DMS 273 (cell line): Measurements from ENCODE around the gene RB1.
"Not testable (repeated sequence)": the region's sequence is repeated elsewhere in the genome, so short reads cannot be mapped to it uniquely, and the experiment has no call there.

Experiments
- DNase-seq: peaks from one replicate; lab custom pipeline; 2025; ENCODE audit not compliant: unreplicated experiment; lab: John Stamatoyannopoulos, UW

The RB1 gene

DNA sequence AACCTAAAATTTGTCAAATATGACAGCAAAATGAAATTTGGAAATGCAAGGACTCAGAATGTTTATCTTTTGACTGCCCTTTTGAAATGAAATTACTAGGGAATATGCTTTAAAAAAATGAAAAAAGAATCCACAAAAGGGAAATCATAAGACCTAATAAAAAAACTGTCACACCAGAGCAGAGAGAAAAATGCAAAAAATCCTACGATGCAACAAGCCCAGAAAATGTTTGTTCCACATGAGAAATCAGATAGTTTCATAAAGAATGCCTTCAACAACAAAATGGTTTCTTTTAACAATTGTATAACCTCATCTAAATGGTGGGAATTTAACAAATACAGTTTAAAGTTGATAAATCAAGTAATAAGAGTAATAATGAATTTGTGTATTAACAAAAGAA lies 101.4 kb downstream of the RB1 start:
- DNase-seq, result no peak

- no peak for DNase-seq
Measured at GRCh38 chr13:48405875-48406274, 102.3 kb downstream of the RB1 start.

DNA sequence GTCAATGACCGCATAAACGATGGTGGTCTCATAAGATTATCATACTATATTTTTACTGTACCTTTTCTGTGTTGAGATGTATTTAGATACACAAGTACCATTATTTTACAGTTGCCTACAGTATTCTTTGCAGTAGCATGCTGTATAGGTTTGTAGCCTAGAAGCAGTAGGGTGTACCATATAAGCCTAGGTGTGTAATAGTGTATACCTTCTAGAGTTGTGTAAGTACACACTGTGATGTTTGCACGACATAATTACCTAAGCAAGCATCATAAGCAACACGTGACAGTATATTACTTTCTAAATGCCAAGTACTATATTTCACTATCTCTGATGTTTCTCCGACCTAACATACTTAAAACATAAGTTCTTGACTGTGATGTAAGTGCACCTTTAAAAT lies 106.6 kb downstream of the RB1 start:
- DNase-seq, result no peak

- no peak for DNase-seq
Measured at GRCh38 chr13:48411147-48411794, 107.7 kb downstream of the RB1 start.

DNA sequence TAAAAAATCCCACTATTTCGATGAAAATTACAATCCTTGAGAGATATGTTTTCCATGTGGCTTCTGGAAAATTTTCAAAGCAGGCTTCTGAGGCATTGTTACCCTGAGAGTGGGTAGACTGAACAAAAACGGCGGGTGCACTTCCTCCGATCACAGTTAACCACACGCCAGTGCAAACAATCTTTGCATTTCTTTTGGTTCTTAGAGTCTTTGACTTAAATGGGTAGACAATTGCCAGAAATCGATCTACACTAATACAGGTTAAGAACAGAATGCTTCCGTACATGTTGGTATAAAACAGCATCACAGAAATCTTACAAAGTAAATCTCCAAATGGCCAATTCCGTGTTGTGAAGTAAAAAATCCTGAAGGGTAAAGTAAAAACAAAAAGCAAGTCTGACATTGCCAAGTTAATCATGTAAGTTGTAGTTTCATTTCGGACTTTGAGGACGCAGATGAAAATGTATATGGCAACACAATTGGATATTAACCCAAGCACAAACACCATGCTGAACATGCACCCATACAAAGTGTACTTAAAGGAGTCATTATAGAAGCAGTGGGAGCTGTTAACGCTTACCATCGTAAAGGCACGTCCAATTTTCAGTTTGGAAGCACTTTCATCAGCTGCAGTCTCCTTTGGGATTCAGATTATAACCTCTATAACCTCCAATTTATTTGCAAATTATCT lies 108.4 kb downstream of the RB1 start:
- DNase-seq, result no peak

GRCh38 chr13:48412881-48413351 lies 109.4 kb downstream of the RB1 start, which contains the start of gene LPAR6:
TSS of gene LPAR6 (minus strand) at chr13:48413113. CDS start at chr13:48412423, 690 bp downstream.
- DNase-seq, result no peak

GRCh38 chr13:48414501-48414900 lies 111.0 kb downstream of the RB1 start:
- no peak for DNase-seq

GRCh38 chr13:48415516-48415915 lies 112.0 kb downstream of the RB1 start:
- DNase-seq, result no peak

GRCh38 chr13:48422003-48422402 lies 118.5 kb downstream of the RB1 start:
- DNase-seq, result not testable (repeated sequence)

DNA sequence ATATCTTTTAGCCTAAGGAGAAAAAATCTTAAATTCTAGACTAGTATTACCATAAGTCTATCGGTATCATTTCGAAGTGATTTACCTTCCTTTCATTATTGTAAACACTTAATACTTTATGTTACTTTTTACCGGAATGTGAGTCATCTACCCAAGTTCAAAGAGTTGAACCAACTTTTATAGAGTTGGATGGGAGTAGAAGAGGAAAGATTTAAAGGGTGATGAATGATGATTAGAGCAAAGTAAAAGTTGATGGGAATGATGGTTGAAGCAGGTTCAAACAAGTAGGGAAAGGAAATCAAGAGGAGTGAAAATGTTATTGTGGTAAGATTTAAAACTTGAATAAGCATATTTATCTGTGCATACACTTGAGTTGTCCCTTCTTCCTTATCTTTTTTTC lies 120.7 kb downstream of the RB1 start:
- DNase-seq, result no peak

- DNase-seq, result no peak
Measured at GRCh38 chr13:48426052-48426451, 122.5 kb downstream of the RB1 start.

DNA sequence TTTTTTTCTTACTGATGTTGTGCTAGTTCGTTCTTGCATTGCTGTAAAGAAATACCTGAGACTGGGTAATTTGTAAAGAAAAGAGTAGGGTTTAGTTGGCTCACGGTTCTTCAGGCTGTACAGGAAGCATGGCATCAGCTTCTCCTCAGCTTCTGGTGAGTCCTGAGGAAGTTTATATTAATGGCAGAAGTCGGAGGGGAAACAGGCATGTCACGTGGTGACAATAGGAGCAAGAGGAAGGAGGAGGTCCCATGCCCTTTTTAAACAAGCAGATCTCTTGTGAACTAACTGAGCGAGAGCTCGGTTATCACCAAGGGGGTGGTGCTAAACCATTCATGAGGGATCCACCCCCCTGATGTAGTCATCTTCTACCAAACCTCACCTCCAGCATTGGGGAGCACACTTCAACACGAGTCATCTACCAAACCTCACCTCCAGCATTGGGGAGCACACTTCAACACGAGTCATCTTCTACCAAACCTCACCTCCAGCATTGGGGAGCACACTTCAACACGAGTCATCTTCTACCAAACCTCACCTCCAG lies 123.3 kb downstream of the RB1 start:
- not testable (repeated sequence) for DNase-seq

DNA sequence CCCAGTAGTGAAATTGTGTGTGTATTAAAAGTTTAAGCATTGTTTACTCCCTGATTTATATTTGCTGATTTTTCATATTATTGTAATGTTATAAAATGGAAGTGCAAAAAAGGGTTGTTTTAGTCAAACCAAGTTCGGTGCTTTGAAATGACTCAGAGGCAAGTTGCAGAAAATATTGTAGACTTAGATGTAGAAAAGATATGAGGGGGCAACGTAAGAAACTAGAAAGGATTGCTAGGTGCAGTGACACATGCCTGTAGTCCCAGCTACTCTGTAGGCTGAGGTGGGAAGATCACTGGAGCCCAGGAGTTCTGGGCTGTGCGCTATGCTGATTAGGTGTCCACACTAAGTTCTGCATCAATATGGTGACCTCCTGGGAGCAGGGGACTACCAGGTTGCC lies 125.5 kb downstream of the RB1 start:
- no peak for DNase-seq

DNA sequence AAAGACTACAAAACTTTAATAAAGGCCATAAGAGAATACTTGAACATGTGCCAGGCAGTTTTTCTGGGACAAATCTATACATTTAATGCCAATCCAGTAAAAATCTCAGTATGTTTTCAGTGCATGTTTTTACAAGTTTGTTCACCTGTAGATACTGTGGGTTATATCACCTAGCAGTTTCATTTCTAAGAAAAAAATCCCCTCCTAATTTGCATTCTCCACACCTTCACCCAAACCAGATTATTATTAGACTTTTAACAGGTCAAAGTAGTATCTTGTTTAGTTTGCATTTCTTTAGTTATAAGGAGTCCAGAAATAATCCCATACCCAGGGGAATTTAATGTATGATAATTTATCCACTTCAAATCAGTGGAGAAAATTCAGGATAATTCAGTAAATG lies 126.3 kb downstream of the RB1 start:
- DNase-seq, result no peak

DNA sequence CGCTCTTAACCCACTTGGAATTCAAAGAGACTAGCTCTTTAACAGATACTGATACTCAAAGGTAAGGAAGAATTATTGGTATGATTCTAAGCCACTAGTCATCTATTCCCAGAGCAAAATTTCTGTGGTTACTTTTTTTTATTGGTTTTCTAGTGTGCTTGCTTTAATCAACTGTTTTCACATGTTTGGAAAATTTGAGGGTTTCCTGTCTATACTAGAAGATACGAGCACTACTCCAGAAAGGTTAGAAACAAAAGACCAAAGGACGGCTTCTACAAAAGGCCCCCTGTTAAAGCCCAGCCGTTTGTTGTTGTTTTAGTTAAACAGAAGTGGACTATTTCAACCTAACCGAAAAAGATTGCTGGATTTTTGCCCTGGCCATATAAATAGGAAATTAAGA lies 127.9 kb downstream of the RB1 start:
- DNase-seq, result no peak

- peak; percentile 16 for DNase-seq
Measured at GRCh38 chr13:48431987-48432615, 128.6 kb downstream of the RB1 start.

DNA sequence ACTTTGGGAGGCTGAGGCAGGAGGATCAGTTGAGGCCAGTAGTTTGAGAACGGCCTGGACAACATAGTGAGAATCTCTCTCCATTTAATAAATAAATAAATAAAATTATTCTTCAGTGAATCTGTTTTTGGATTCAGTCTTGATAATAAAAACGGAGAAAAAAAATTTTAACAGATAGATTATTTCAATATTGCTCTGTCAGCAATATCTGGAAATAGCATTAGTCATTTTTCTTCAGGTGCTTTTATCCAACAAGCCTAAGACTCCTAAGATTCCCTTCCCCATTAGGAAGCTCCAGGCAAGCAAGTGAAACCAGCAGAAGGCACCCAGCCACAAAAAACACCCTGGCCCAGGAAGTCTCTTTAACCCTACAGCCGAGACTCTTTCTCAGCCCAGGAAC lies 130.6 kb downstream of the RB1 start:
- no peak for DNase-seq

DNA sequence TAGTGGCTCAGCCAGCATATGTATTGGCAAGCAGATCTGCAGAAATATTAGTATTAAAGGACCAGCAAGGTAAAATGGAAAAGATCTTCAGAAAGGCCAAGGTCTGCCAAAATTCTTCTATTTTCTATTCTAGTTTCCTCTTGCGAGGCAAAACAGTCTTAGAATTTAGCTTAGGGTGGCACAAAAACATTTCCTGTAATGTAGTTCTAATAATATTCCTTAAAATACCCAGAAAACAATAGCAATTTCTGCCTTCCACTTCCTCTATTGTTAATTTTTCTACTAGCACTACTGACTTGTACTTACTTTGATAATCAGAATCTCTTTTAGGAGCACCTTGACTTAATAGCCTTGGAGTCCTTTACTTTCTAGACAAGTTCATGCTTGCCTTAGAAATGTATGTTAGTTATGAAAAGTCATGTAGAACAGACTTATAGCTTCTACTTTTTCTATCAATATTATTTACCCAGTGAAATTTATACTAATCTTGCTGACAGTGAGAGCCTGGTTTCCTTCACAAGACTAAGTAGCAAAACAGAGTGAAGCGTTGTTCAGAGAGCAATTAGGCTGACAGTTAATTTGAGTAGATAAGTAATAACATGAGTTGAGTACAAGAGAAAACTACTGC lies 133.2 kb downstream of the RB1 start:
- DNase-seq, result no peak

DNA sequence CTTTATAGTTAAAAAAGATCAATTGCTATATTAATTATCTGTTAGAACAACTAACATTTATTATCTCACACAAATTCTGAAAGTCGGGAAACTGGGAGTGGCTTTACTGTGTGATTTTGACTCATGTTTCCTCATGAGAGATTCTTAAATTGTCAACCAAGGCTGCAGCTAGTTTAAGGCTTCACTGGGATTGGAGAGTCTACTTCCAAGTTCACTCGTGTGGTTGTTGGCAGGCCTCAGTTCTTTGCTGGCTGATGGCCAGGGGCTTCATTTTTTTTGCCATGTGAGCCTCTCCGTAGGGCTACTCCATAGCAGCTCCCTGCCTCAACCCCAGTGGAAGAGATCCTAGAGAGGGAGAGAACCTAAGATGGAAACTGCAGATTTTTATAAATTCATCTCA lies 133.8 kb downstream of the RB1 start:
- peak; percentile 43 for DNase-seq

GRCh38 chr13:48443442-48444208 lies 140.1 kb downstream of the RB1 start:
- no peak for DNase-seq

DNA sequence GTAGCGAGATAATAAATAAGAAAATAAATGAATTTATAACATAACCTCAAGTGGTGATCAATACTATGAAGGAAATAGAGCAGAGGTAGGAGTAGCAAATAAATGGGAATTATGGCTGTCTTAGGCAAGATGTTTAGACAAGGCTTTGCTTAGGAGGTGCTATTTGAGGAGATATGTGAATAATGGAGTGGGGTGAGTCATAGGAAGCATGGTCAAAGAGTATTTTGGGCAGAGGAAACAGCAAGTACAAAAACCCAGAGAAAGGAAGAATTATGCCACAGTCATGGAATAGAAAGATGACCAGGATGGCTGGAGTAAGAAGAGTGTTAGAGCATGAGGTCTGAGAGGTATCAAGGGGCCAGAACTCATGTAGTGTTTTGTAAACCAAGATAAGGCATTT lies 142.9 kb downstream of the RB1 start:
- DNase-seq, result no peak
